DMS 273 treated with DMSO at 0.1 percent for 48 hours (cell line): ENCODE measurements around the gene MAPRE2.
"Not testable (repeated sequence)": the region's sequence is repeated elsewhere in the genome, so short reads cannot be mapped to it uniquely, and the experiment has no call there.

Experiments
- DNase-seq: peaks from one replicate; lab custom pipeline; 2025; lab: John Stamatoyannopoulos, UW

Gene MAPRE2

GRCh38 chr18:35155398-35156117, 114.3 kb downstream of the MAPRE2 start:
- DNase-seq, result no peak

DNA sequence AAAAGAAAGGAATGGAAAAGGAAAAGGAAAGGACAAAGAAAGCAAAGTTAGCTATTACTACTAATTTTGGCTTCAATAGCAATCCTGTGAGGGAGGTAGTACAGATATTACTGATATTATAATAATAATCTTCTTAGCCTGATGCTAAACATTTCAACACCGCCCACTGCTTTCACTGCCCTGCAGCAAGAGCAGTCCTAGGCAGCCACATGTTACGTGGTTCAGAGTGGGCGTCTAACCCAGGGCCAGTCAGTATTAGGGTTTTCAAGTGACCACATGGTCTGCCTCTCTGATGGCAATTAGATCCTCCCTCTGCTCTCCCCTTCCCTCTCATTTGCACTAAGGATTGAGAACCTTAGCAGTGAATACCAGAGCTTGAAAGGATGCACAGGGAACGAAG, 116.0 kb downstream of the MAPRE2 start:
- no peak for DNase-seq

DNA sequence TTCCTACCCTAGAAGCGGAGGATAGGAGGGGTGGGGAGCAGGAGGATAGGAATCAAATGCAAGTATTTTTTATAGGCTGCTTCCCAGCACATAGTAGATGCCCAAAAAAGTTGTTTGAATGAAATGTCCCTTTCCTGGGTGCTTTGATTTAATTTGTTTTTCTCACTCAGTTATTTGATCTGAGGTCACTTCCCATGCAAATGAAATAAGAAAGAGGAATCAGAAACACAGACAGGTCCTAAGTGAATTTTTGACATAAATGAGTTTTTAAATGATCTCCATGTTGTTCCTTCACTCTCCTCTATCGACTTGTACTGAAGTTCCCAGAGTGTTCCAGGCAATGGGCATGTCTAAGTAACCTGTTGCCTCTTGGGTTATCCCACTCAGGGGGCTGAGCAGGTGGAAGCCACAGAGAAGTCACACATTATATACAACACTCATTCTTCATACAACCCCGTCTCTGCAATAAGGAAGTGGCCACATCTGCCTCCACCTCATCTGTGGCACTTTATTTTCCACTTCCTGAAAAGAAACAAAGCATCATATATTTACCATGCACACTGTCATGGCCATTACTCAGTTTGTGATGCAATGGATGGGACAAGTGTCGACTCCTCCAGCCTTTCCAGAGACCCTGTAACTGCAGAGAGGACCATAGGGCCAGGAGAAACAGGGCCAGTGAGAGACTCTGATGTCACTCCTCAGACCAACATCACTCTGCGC, 117.7 kb downstream of the MAPRE2 start:
- no peak for DNase-seq

DNA sequence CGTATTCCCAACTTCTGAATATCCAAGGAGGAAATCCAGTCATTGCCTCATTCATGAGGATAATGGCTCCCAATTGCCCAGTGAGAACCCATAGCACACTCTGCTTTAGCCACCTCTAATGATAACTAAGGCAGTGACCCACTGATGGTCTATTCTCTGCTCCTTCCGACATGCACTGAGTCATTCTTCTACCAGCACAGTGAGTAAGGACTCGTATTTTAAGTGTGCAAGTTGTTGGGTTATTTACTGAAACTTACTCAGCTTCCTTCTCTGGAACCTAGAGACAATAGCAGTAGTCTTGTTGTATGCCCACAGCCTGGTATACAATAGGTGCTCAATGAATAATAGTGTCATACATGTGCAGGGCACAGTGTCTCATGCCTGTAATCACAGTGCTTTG, 118.6 kb downstream of the MAPRE2 start:
- DNase-seq, result no peak

DNA sequence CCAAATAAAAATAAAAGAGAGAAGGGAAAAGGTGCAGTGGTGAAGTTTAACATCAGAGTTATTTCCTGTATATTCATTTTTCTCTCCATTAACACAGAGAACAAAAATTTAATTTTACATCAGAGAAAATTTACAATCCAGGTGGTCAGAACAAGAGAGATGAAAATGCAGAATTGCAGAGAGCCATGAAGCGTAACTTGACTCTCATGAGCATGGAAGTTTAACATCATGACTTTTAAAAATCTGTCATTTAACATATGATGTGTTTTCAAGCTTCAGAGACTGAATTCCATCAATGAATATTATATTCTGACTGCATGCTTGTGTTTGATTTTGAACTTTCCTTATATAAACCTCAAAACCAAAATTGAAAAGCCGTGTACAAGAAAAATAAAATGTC, 120.3 kb downstream of the MAPRE2 start:
- no peak for DNase-seq

- DNase-seq, result no peak
These were observed 120.7 kb downstream of the MAPRE2 start for GRCh38 chr18:35161934-35162333.

DNA sequence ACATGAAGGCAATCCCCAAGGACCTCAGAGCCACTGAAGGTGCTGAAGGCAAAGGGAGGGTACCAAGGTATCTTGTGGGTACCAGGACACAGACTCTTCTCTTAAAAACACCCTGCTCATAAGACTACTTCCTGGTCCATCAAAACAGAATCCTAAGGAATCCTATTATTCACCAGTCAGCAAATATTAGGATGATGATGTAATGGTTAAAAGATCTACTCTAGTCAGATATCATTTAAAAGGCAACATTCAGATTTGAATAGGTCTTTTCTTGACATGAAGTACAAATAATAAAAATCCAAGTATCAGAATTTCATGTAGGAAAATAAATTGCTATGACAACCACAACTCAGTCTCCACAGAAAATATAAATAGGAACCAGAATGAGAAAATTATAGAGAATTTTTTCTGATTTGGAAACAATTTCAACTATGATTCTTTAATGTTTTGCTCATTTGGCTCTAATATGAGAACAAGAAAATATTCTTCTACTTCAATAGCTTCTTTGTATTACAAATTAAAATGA, 121.9 kb downstream of the MAPRE2 start:
- DNase-seq, result no peak

DNA sequence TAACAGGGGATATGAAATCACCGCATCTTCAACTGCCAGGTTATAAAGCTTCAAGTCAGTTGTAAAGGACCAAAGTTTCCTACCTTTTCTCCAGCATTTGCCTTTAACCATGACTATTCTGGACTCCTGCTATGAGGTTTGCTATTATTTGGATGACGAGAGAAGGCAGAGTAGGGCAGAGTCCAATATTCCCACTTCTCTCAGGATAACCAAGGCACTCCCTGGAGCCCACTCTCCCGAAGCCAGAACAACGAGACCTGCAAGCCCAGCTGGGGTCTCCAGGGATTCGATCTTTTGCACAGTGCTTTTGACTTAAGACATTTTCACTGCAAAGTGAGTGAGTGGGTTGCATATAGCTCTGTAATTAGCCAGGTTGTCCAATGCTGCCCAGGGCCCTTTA, 122.5 kb downstream of the MAPRE2 start:
- no peak for DNase-seq

- no peak for DNase-seq
These were observed 122.9 kb downstream of the MAPRE2 start for GRCh38 chr18:35164133-35164532.

DNA sequence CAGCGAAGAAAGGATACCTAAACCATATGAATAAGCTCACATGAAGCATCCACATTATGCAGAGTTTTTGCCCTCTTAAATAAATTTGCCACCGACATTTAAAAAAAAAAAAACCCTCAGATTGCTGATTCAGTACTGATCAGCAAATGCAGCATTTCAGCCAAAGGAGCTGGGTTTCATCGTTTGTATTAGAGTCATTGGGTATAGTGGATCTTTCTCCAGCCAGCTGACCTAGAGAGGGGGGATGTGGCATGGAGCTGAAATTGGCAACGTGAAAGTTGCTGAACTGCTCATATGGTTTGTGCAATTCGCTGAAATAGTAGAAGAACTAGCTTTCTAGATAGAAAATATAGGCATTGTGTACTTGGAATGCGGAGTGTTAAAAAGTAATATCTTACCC, 126.1 kb downstream of the MAPRE2 start:
- DNase-seq, result no peak

DNA sequence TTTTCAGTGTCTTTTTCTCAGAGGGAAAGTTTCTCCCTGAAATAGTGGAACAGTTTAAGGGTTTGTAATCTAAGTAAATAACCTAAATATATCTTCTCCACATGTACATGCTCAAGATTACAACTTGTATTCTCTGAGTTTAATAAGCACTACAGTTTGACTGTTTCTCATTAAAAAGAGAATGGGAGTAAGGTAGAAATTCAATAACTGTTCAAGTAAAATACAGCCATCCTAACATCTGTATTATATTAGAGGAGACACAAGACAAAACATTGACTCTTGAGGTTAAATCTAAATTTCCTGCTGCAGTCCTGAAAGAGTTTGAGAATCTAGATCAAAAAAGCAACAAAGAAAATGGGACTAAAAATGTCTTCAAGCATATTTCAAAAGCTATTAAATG, 126.6 kb downstream of the MAPRE2 start:
- DNase-seq, result no peak

- not testable (repeated sequence) for DNase-seq
These were observed 129.1 kb downstream of the MAPRE2 start for GRCh38 chr18:35170323-35170722.

- DNase-seq, result no peak
These were observed 130.2 kb downstream of the MAPRE2 start for GRCh38 chr18:35171315-35171987.

DNA sequence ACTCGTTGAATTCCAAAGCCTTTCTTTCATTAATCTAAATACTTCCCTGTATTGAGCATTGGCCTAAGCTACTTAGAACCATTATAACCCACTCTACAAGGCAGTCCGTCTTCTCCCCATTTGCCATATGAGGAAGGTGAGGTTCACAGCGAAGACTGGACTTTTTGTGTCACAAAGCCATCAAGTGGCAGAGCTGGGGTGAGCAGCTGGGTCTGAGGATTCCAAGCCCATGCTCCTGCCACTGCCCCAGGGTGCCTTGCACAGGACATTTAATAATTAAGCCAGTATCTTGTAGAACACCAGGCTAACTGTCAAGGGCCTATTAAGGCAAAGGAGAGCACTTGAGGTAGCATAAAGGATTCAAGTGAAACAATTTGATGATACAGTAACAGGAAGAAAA, 130.8 kb downstream of the MAPRE2 start:
- no peak for DNase-seq

DNA sequence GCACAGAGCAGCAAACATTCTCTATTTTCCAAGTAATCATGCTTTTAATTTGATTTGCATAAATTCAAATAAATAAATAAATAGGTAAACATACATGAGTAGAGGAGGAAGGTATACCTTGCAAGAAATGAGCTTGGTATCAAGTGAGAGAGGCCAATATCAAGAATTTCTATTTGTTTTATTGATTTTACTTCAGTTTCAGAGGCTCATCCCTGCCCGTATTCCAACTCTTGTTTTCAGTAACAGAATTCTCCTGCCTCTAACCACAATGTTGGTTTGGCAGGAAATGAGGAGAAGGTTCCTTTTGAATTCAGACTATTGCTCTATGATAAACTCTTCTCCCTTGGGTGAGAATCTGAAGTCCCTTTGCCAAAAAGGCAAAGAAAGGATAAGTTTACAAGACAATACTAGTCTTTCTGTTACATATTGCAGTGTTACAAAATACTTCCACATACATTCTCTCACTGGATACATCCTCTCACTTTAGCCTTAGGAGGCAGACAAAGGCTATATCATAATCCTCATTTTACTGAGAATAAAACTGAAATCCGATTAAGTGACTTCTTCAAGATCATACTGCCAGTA, 131.3 kb downstream of the MAPRE2 start:
- DNase-seq, result no peak

- DNase-seq, result no peak
These were observed 133.0 kb downstream of the MAPRE2 start for GRCh38 chr18:35174093-35174731.

GRCh38 chr18:35174745-35175144, 133.5 kb downstream of the MAPRE2 start:
- no peak for DNase-seq

GRCh38 chr18:35176925-35177324, 135.7 kb downstream of the MAPRE2 start:
- DNase-seq, result no peak

GRCh38 chr18:35178260-35178659, 137.0 kb downstream of the MAPRE2 start:
- no peak for DNase-seq

- DNase-seq, result no peak
These were observed 138.7 kb downstream of the MAPRE2 start for GRCh38 chr18:35179906-35180305.

DNA sequence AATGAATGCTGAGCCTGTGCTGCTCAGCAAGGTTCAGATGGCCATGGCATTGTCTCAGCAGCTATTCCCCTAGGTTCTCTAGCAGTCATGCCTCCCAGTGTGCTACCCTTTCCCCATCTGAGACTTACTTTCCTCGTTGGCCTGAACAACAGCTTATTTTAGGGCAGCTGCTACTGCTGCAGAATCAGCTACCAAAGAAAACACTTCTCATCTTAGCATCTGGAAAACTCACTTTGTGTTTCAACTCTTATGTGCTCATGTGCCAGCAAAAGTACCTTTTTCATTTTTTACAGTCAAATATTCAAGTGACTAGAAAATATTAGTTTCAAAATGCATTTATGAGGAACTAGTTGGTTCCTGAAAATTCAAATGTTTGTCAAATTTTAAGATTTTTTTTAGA, 139.2 kb downstream of the MAPRE2 start:
- no peak for DNase-seq

DNA sequence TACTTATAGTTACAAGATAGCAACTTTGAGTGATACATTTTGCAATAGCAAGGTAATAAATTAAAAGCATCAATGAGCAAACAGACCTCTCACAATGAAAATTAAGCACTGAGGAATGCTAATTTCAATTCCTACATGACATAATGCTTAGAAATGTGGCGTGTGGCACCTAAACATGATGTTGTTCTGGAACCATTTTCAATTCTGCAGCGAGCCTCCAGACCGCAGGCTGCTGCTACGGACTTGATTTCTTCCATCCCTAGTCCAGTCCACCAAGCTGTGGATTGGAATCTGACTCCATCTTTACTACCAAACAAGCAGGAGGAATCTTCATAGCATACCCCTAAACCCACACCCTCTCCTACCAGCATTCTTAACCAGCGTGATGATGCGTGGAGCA, 140.9 kb downstream of the MAPRE2 start:
- no peak for DNase-seq
